Endothelial cell of umbilical vein (primary cell): Measurements from ENCODE around the gene GPR158. TPM values are rescaled to one million over a fixed set of nuclear protein-coding genes. Genes with fewer than 3 reads are reported as not detected.

Experiments
- BruUV-seq: library from RNA; stranded (reverse); fragments of 400-500 nt; replicated peaks from 2 replicates; lab custom pipeline; 2021; lab: Mats Ljungman, UMichigan
- CTCF ChIA-PET: fragments of 300-600, 350-600 bp; sonication (Branson Sonifier 250); formaldehyde crosslinking; loops from one replicate; lab custom pipeline; 2021; ENCODE audit warnings: antibody characterized with exemption, inconsistent platforms; lab: Charles Lee
- POLR2A ChIA-PET: fragments of 300-600, 350-600 bp; sonication (Branson Sonifier 250); formaldehyde crosslinking; loops from one replicate; lab custom pipeline; 2021; ENCODE audit warnings: antibody characterized with exemption, inconsistent platforms; lab: Charles Lee
- DNase-seq: peaks from one replicate; pipeline ENCODE4 v3.0.0-alpha.2; 2011; ENCODE audit warnings: low read depth, low spot score
- FAIRE-seq: peaks from 2 replicates; lab custom pipeline; 2011; peaks lifted over from hg19 to GRCh38; lab: Jason Lieb, UNC
- H2AFZ ChIP-seq: 2 replicates; pipeline ENCODE4 v1.6.0; 2012; ENCODE audit warnings: low read depth, low read length, control low read depth, inconsistent platforms
- H3K27ac ChIP-seq: 2 replicates; pipeline ENCODE4 v1.5.1; 2011; ENCODE audit warnings: low read depth, mild to moderate bottlenecking, control low read depth, low read length, moderate library complexity; ENCODE audit not compliant: insufficient read depth
- H3K27me3 ChIP-seq, 2 experiments: 2 replicates each; pipeline versions ENCODE4 v1.6.0 to v1.6.1; 2011; ENCODE audit warnings: low read length in 2 of 2, mixed read lengths in 1 of 2; ENCODE audit not compliant: control insufficient read depth in 2 of 2, insufficient read depth in 2 of 2
- H3K36me3 ChIP-seq, 2 experiments: 2 replicates in 1 of 2; 3 replicates in 1 of 2; pipeline ENCODE4 v1.5.1; 2011; ENCODE audit warnings: low read length in 2 of 2, mild to moderate bottlenecking in 1 of 2, moderate library complexity in 1 of 2; ENCODE audit not compliant: control insufficient read depth in 2 of 2, insufficient read depth in 2 of 2; ENCODE audit errors: extremely low read depth in 1 of 2
- H3K4me1 ChIP-seq: 3 replicates; pipeline ENCODE4 v1.5.1; 2011; ENCODE audit warnings: mild to moderate bottlenecking, low read length; ENCODE audit not compliant: control insufficient read depth, insufficient read depth; ENCODE audit errors: extremely low read depth
- H3K4me2 ChIP-seq: 2 replicates; pipeline ENCODE4 v1.6.1; 2011; ENCODE audit warnings: low read length, control low read depth, mixed read lengths; ENCODE audit not compliant: insufficient read depth
- H3K4me3 ChIP-seq, 3 experiments: fragments of 200-600 bp in 1 of 3; sonication (generic), shearing (Covaris generic) in 1 of 3; replicated peaks in 1 of 3; 2 replicates each; pipeline ENCODE4 v1.5.1; 2011 to 2016; ENCODE audit warnings: control low read depth in 3 of 3, low read length in 3 of 3, mild to moderate bottlenecking in 2 of 3, inconsistent platforms in 1 of 3, low read depth in 1 of 3, moderate library complexity in 1 of 3; ENCODE audit not compliant: insufficient read depth in 1 of 3
- H3K79me2 ChIP-seq: 2 replicates; pipeline ENCODE4 v1.6.0; 2012; ENCODE audit warnings: low read length, inconsistent platforms; ENCODE audit not compliant: control insufficient read depth, insufficient read depth
- H3K9ac ChIP-seq: replicated peaks from 2 replicates; pipeline ENCODE3; 2011; ENCODE audit warnings: low read length, control low read depth; ENCODE audit not compliant: insufficient read depth; ENCODE audit errors: extremely low read depth
- H3K9me1 ChIP-seq: replicated peaks from 3 replicates; pipeline ENCODE4 v1.6.0; 2011; ENCODE audit warnings: mild to moderate bottlenecking, low read length; ENCODE audit not compliant: control insufficient read depth, insufficient read depth; ENCODE audit errors: extremely low read depth
- H3K9me3 ChIP-seq: replicated peaks from 2 replicates; pipeline ENCODE4 v1.5.1; 2012; ENCODE audit warnings: low read length, inconsistent platforms; ENCODE audit not compliant: control insufficient read depth, insufficient read depth
- H4K20me1 ChIP-seq: replicated peaks from 2 replicates; pipeline ENCODE3; 2011; ENCODE audit warnings: mild to moderate bottlenecking, low read length; ENCODE audit not compliant: control insufficient read depth, insufficient read depth; ENCODE audit errors: extremely low read depth
- CTCF ChIP-seq, 2 donors: IDR thresholded peaks; 1 replicate in 1 of 2; 2 replicates in 1 of 2; pipeline ENCODE4 v1.5.1; 2011; ENCODE audit warnings: low read length in 2 of 2, mild to moderate bottlenecking in 2 of 2, moderate library complexity in 2 of 2, control low read depth in 1 of 2, inconsistent platforms in 1 of 2, low read depth in 1 of 2; ENCODE audit not compliant: insufficient read depth in 1 of 2; ENCODE audit errors: extremely low read depth in 1 of 2
- EZH2 ChIP-seq: IDR thresholded peaks from 2 replicates; pipeline ENCODE4 v1.6.1; 2012; ENCODE audit warnings: borderline replicate concordance, low read depth, mild to moderate bottlenecking, moderate library complexity, low read length, inconsistent platforms; ENCODE audit not compliant: severe bottlenecking
- FOS ChIP-seq: IDR thresholded peaks from 2 replicates; pipeline ENCODE4 v1.6.1; 2011; ENCODE audit warnings: mild to moderate bottlenecking, low read length, moderate library complexity, borderline replicate concordance; ENCODE audit not compliant: insufficient read depth
- GATA2 ChIP-seq: IDR thresholded peaks from 2 replicates; pipeline ENCODE4 v1.7.0; 2011; ENCODE audit warnings: low read depth, mild to moderate bottlenecking, moderate library complexity, mixed read lengths, low read length; ENCODE audit not compliant: insufficient read length, insufficient read depth
- JUN ChIP-seq: IDR thresholded peaks from 2 replicates; pipeline ENCODE4 v1.6.1; 2011; ENCODE audit warnings: borderline replicate concordance, low read depth; ENCODE audit not compliant: insufficient read length, insufficient read depth
- MAX ChIP-seq: IDR thresholded peaks from 2 replicates; pipeline ENCODE4 v1.6.1; 2011; ENCODE audit not compliant: insufficient read depth, insufficient read length
- MYC ChIP-seq: IDR thresholded peaks from one replicate; pipeline ENCODE4 v1.6.1; 2011; ENCODE audit warnings: mild to moderate bottlenecking, low read depth, low read length
- POLR2A ChIP-seq: IDR thresholded peaks from 2 replicates; pipeline ENCODE4 v1.6.1; 2012; ENCODE audit warnings: low read depth, mild to moderate bottlenecking, control low read depth, low read length
- POLR2AphosphoS5 ChIP-seq: IDR thresholded peaks from 2 replicates; pipeline ENCODE4 v1.6.1; 2012; ENCODE audit warnings: low read depth, mild to moderate bottlenecking, control low read depth, low read length, moderate library complexity; ENCODE audit not compliant: insufficient read depth
- dilution Hi-C: fragments of 300-500 bp; cut with MboI; formaldehyde crosslinking; loops from one replicate; pipeline ENCODE4 v1.15.0; 2019; ENCODE audit warnings: low sequenced_read_pairs; ENCODE audit not compliant: extremely low pct_ligation_motif_present
- intact Hi-C: fragments of 100-400 bp; cut with micrococcal nuclease; formaldehyde crosslinking; loops from one replicate; pipeline ENCODE4 v1.10.0; 2022
- polyA plus RNA-seq, 4 experiments: library from polyadenylated mRNA; depleted of rRNA in 3 of 4; stranded (reverse) in 3 of 4; unstranded in 1 of 4; fragments of >200 nt; gene quantifications; 2 replicates each; pipeline versions ENCODE4 v1.2.1 to v1.2.3, GENCODE V29; 2011 to 2012; ENCODE audit warnings: missing spikeins in 1 of 4
- total RNA-seq: library from RNA; stranded (reverse); gene quantifications from 2 replicates; pipeline ENCODE4 v1.2.3, GENCODE V29; 2021

The GPR158 gene
- total and polyA plus RNA-seq, 2 donors (not counting 3 experiments of a cell fraction or from before 2014, with no cell fraction given) = not detected

- no peak overlapping the region for H3K4me2 ChIP-seq
- POLR2A ChIA-PET = no interaction called here
- H3K27ac ChIP-seq = no peak overlapping the region
- TF ChIP-seq GATA2 = no peak
- no peak for TF ChIP-seq CTCF (IDR thresholded peaks at IDR 0.05; ENCODE audit: extremely low read depth in 1 of 2, insufficient read depth in 1 of 2, low read depth in 1 of 2, low read length in 2 of 2)
- intact Hi-C loops (no loop called here), dilution Hi-C loops (no loop called here)
- no peaks in the 10 kb centered on the region for H3K9me1 ChIP-seq
- no peaks in the 10 kb centered on the region for H3K36me3 ChIP-seq
- peaks cover 2% of the 10 kb centered on the region for H3K9me3 ChIP-seq
- H3K79me2 ChIP-seq = no peaks in the 10 kb centered on the region
- H3K27me3 ChIP-seq = no peaks in the 10 kb centered on the region
- no peak for DNase-seq
- no peaks in the 10 kb centered on the region for H4K20me1 ChIP-seq
- CTCF ChIA-PET = no interaction called here
- BruUV-seq = no TSS peak
- no peak overlapping the region for H3K9ac ChIP-seq
- no peak overlapping the region for H2AFZ ChIP-seq
- FAIRE-seq = no peak
- H3K4me1 ChIP-seq = no peaks in the 10 kb centered on the region
- H3K4me3 ChIP-seq = no peak overlapping the region
Observed at GRCh38 chr10:25278180-25278579, 103.4 kb downstream of the GPR158 start.

GRCh38 chr10:25280076-25280475 lies 105.3 kb downstream of the GPR158 start:
- no peak overlapping the region for H3K9ac ChIP-seq
- no peaks in the 10 kb centered on the region for H4K20me1 ChIP-seq
- no peak for DNase-seq
- intact Hi-C loops = no loop called here
- dilution Hi-C loops = no loop called here
- H3K9me1 ChIP-seq = no peaks in the 10 kb centered on the region
- no peak overlapping the region for H3K27ac ChIP-seq
- no peak for TF ChIP-seq POLR2A
- TF ChIP-seq JUN = no peak
- TF ChIP-seq GATA2 = no peak
- TF ChIP-seq MAX = no peak
- TF ChIP-seq FOS = no peak
- TF ChIP-seq EZH2 = no peak
- no peak for TF ChIP-seq POLR2AphosphoS5
- TF ChIP-seq CTCF (IDR thresholded peaks at IDR 0.05; ENCODE audit: extremely low read depth in 1 of 2, insufficient read depth in 1 of 2, low read depth in 1 of 2, low read length in 2 of 2) = no peak
- TF ChIP-seq MYC = no peak
- H2AFZ ChIP-seq = no peak overlapping the region
- H3K27me3 ChIP-seq = no peaks in the 10 kb centered on the region
- BruUV-seq = no TSS peak
- POLR2A ChIA-PET = no interaction called here
- no peak overlapping the region for H3K4me3 ChIP-seq
- no peaks in the 10 kb centered on the region for H3K36me3 ChIP-seq
- H3K9me3 ChIP-seq = peaks cover 2% of the 10 kb centered on the region
- no peaks in the 10 kb centered on the region for H3K4me1 ChIP-seq
- FAIRE-seq = no peak
- H3K79me2 ChIP-seq = no peaks in the 10 kb centered on the region
- CTCF ChIA-PET = interaction anchor here (0.9 kb wide), 1 partner anchor 10 kb away, joined by 3 read pairs; no protein-coding TSS in a partner anchor
- no peak overlapping the region for H3K4me2 ChIP-seq
